H1 (cell line): Measurements from ENCODE around the gene ANKLE1. TPM values are rescaled to one million over a fixed set of nuclear protein-coding genes. Genes with fewer than 3 reads are reported as not detected.
A peak's percentile ranks its signal among the peaks of the same experiment; 100 is the strongest.

Source experiments
- BRCA1 ChIP-seq: IDR thresholded peaks from 2 replicates; pipeline ENCODE4 v1.6.1; 2012; ENCODE audit warnings: low read depth, low read length, improper control_type of control experiment
- CBX8 ChIP-seq: fragments of 300-800, 300-1000 bp; sonication (generic); IDR thresholded peaks from 2 replicates; pipeline ENCODE4 v1.7.1; 2016; ENCODE audit warnings: low read depth, low read length, borderline replicate concordance
- EGR1 ChIP-seq: IDR thresholded peaks from 2 replicates; pipeline ENCODE4 v1.6.1; 2011; ENCODE audit warnings: low read depth, low read length, borderline replicate concordance
- GABPA ChIP-seq: IDR thresholded peaks from 2 replicates; pipeline ENCODE4 v1.6.1; 2011; ENCODE audit warnings: mild to moderate bottlenecking, low read length, moderate library complexity, borderline replicate concordance; ENCODE audit not compliant: insufficient read depth
- SIN3A ChIP-seq, 2 experiments: IDR thresholded peaks in 1 of 2; conservative IDR thresholded peaks in 1 of 2; 2 replicates each; pipeline ENCODE4 v1.6.1; 2011 to 2012; ENCODE audit warnings: low read length in 2 of 2, improper control_type of control experiment in 1 of 2, low read depth in 1 of 2, mild to moderate bottlenecking in 1 of 2
- SP4 ChIP-seq: IDR thresholded peaks from 2 replicates; pipeline ENCODE4 v1.6.1; 2012; ENCODE audit warnings: low read length, inconsistent platforms
- TBP ChIP-seq: IDR thresholded peaks from 2 replicates; pipeline ENCODE4 v1.6.1; 2011; ENCODE audit warnings: low read depth, low read length, improper control_type of control experiment
- polyA plus RNA-seq, 7 experiments: library from polyadenylated mRNA; depleted of rRNA in 3 of 7; stranded (reverse) in 5 of 7; unstranded in 2 of 7; fragments of >200 nt in 5 of 7; fragments of 200-250 nt in 2 of 7; gene quantifications; 1 replicate in 5 of 7; 2 replicates in 1 of 7; 4 replicates in 1 of 7; pipeline versions ENCODE4 v1.2.1 to v1.2.3, GENCODE V29; 2011 to 2013; ENCODE audit warnings: missing spikeins in 2 of 7, mixed read lengths in 2 of 7
- total RNA-seq: library from RNA; stranded (reverse); fragmentation: NEBNext Ultra II Directional; extraction: Animal tissue kit (Norgen Biotek cat#: 25700); gene quantifications from 2 replicates; pipeline ENCODE4 v1.2.1, GENCODE V29; 2021
- TF ChIP-seq, protein P1 (sequence below), 3 experiments: IDR thresholded peaks; 1 replicate in 2 of 3; 2 replicates in 1 of 3; pipeline versions ENCODE4 v1.5.1 to v1.6.1; 2011; ENCODE audit warnings: low read length in 3 of 3, mild to moderate bottlenecking in 3 of 3, inconsistent platforms in 2 of 3, low read depth in 1 of 3, moderate library complexity in 1 of 3; ENCODE audit not compliant: insufficient read depth in 1 of 3; ENCODE audit errors: control extremely low read depth in 1 of 3

The ANKLE1 gene
- total and polyA plus RNA-seq, 2 of the 8 experiments (the other 6 are each of a cell fraction or from before 2014, with no cell fraction given): 6.1 to 9.6 TPM

DNA sequence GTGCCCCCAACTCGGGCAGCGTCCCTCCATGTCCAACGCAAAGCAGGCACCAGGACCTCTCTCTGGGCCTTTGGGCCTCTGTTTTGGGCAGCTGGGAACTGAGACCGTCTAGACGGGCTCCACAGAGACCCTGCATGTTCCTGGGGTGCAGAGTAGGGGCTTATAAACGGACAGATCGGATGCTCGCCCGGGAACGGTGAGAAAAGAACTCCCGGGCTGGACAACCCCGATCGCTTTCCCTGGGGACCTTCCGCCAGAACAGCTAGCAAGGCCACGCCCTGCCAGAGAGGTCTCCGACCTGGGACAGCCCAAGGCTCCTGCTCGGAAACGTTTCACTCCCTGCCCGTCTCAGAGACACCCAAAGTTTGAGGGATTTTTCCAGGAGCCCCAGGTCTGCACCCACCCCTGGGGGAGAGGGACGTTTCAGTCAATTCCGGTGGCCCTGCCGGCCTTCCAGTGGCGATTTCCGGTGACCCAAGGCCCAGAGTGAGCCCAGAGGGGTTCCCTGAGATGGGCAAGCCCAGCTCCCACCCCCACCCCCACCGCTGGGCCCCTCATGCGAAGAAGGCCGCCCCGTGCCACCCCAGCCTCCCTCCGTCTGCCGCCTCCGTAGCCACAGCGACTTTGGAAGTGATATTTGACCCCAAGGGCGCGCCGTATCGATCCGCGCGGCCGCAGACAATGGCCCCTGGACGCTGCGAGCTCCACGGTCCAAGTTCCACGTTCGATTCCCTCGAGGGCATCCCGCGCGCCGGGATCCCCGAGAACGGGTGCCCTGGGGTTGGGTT, 37.7 kb upstream of the ANKLE1 start (continued):
- TF ChIP-seq, protein P1, sequence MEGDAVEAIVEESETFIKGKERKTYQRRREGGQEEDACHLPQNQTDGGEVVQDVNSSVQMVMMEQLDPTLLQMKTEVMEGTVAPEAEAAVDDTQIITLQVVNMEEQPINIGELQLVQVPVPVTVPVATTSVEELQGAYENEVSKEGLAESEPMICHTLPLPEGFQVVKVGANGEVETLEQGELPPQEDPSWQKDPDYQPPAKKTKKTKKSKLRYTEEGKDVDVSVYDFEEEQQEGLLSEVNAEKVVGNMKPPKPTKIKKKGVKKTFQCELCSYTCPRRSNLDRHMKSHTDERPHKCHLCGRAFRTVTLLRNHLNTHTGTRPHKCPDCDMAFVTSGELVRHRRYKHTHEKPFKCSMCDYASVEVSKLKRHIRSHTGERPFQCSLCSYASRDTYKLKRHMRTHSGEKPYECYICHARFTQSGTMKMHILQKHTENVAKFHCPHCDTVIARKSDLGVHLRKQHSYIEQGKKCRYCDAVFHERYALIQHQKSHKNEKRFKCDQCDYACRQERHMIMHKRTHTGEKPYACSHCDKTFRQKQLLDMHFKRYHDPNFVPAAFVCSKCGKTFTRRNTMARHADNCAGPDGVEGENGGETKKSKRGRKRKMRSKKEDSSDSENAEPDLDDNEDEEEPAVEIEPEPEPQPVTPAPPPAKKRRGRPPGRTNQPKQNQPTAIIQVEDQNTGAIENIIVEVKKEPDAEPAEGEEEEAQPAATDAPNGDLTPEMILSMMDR (IDR thresholded peaks at IDR 0.05; ENCODE audit: control extremely low read depth in 1 of 3, insufficient read depth in 1 of 3, low read depth in 1 of 3, low read length in 3 of 3): no peak
- TF ChIP-seq EGR1: no peak
- no peak for TF ChIP-seq CBX8
- TF ChIP-seq GABPA: peak; percentile 54; the same call in 1 of the 2 replicates
- TF ChIP-seq SIN3A (conservative IDR thresholded peaks at IDR 0.05 in 1 of 2, IDR thresholded peaks at IDR 0.05 in 1 of 2; ENCODE audit: low read depth in 1 of 2, low read length in 2 of 2): no peak; a peak in 1 of 4 replicates
- no peak for TF ChIP-seq BRCA1
- TF ChIP-seq SP4: no peak
- TF ChIP-seq TBP: no peak
